Uterus (tissue), 4 donors: Measurements from ENCODE around the gene TOLLIP. TPM values are rescaled to one million over a fixed set of nuclear protein-coding genes. Genes with fewer than 3 reads are reported as not detected.
A peak's percentile ranks its signal among the peaks of the same experiment; 100 is the strongest.

ENCODE experiments used
- DNase-seq, 2 donors: peaks; one replicate each; pipeline ENCODE4 v3.0.0-alpha.2; 2019 to 2020
- H3K27ac ChIP-seq, 2 donors: fragments of 200-600 bp; sonication (generic); 1 replicate in 1 of 2; 2 replicates in 1 of 2; pipeline ENCODE4 v1.5.1; 2016 to 2018
- H3K27me3 ChIP-seq, 2 donors: fragments of 200-600 bp; sonication (generic); one replicate each; pipeline ENCODE4 v1.5.1; 2018 to 2019; ENCODE audit warnings: control low read depth in 1 of 2
- H3K36me3 ChIP-seq, 2 donors: fragments of 200-600 bp; sonication (generic); one replicate each; pipeline ENCODE4 v1.5.1; 2019; ENCODE audit warnings: control low read depth in 1 of 2
- H3K4me1 ChIP-seq, 2 donors: fragments of 200-600 bp; sonication (generic); one replicate each; pipeline ENCODE4 v1.5.1; 2018 to 2019; ENCODE audit warnings: control low read depth in 1 of 2
- H3K4me3 ChIP-seq, 2 donors: fragments of 200-600 bp; sonication (generic); 1 replicate in 1 of 2; 2 replicates in 1 of 2; pipeline ENCODE4 v1.5.1; 2018 to 2019; ENCODE audit warnings: mild to moderate bottlenecking in 1 of 2
- H3K9me3 ChIP-seq, 2 donors: fragments of 200-600 bp; sonication (generic); one replicate each; pipeline ENCODE4 v1.5.1; 2019; ENCODE audit warnings: control low read depth in 1 of 2
- POLR2A ChIP-seq, 2 donors: fragments of 450-650 bp; IDR thresholded peaks; one replicate each; pipeline ENCODE4 v1.6.1; 2016; ENCODE audit warnings: antibody characterized with exemption in 2 of 2, mild to moderate bottlenecking in 1 of 2, moderate library complexity in 1 of 2
- intact Hi-C: fragments of 100-400 bp; cut with DNase I; formaldehyde crosslinking; loops from one replicate; pipeline ENCODE4 v1.15.1; 2023; ENCODE audit warnings: low total_unique reads
- total RNA-seq, 4 donors: library from RNA; depleted of rRNA in 3 of 4; stranded (reverse); fragments of >200 nt in 3 of 4; gene quantifications; one replicate each; pipeline versions ENCODE4 v1.1.0 to v1.2.4, GENCODE V29; 2014 to 2023
- TF ChIP-seq, protein P1 (sequence below), 4 experiments: fragments of 200-600 bp in 2 of 4; fragments of 450-650 bp in 2 of 4; sonication (generic) in 2 of 4; IDR thresholded peaks; one replicate each; pipeline ENCODE4 v1.5.1; 2016 to 2019; ENCODE audit warnings: antibody characterized with exemption in 4 of 4, mild to moderate bottlenecking in 2 of 4, moderate library complexity in 1 of 4
- donor health status: DM: yes; HTN: yes; CAD: no.

Gene TOLLIP
- total RNA-seq, 4 donors from 2014 or later = 5.9 to 86.8 (median 36.2) TPM

DNA sequence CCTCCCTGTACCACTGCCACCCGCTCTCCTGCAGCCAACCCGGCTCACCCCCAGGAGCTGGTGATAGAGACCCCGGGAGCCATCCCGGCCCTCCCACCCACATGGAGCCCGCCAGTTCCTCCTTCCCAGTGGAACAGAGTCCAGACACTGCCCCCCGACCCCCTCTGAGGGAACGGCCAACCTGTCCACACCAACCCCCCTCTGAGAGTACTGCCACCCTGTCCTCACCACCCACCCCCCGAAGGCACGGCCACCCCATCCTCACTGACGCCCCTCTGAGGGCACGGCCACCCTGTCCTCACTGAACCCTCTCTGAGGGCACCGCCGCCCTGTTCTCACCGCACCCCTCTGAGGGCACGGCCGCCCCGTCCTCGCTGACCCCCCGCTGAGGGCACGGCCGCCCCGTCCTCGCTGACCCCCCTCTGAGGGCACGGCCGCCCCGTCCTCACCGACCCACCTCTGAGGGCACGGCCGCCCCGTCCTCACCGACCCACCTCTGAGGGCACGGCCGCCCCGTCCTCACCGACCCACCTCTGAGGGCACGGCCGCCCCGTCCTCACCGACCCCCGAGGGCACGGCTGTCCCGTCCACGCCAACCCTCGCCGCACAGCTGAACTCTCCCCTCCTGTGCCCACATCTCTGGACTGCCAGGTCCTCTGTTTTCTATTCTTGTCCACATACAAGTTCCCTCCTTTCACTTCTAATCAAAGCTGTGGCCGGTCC, 18.0 kb downstream of the TOLLIP start:
- TF ChIP-seq, protein P1, sequence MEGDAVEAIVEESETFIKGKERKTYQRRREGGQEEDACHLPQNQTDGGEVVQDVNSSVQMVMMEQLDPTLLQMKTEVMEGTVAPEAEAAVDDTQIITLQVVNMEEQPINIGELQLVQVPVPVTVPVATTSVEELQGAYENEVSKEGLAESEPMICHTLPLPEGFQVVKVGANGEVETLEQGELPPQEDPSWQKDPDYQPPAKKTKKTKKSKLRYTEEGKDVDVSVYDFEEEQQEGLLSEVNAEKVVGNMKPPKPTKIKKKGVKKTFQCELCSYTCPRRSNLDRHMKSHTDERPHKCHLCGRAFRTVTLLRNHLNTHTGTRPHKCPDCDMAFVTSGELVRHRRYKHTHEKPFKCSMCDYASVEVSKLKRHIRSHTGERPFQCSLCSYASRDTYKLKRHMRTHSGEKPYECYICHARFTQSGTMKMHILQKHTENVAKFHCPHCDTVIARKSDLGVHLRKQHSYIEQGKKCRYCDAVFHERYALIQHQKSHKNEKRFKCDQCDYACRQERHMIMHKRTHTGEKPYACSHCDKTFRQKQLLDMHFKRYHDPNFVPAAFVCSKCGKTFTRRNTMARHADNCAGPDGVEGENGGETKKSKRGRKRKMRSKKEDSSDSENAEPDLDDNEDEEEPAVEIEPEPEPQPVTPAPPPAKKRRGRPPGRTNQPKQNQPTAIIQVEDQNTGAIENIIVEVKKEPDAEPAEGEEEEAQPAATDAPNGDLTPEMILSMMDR (IDR thresholded peaks at IDR 0.05) = no peak
- no peak for TF ChIP-seq POLR2A (IDR thresholded peaks at IDR 0.05)
- Histone ChIP-seq H3K27ac (no peak overlapping the region), H3K36me3 (no peaks in the 10 kb centered on the region), H3K4me3 (no peak overlapping the region), H3K4me1 (no peaks in the 10 kb centered on the region), H3K27me3 (no peaks in the 10 kb centered on the region), H3K9me3 (no peaks in the 10 kb centered on the region)
- DNase-seq = peak in 1 of 2 donors; percentile 10
- intact Hi-C loops = no loop called here

DNA sequence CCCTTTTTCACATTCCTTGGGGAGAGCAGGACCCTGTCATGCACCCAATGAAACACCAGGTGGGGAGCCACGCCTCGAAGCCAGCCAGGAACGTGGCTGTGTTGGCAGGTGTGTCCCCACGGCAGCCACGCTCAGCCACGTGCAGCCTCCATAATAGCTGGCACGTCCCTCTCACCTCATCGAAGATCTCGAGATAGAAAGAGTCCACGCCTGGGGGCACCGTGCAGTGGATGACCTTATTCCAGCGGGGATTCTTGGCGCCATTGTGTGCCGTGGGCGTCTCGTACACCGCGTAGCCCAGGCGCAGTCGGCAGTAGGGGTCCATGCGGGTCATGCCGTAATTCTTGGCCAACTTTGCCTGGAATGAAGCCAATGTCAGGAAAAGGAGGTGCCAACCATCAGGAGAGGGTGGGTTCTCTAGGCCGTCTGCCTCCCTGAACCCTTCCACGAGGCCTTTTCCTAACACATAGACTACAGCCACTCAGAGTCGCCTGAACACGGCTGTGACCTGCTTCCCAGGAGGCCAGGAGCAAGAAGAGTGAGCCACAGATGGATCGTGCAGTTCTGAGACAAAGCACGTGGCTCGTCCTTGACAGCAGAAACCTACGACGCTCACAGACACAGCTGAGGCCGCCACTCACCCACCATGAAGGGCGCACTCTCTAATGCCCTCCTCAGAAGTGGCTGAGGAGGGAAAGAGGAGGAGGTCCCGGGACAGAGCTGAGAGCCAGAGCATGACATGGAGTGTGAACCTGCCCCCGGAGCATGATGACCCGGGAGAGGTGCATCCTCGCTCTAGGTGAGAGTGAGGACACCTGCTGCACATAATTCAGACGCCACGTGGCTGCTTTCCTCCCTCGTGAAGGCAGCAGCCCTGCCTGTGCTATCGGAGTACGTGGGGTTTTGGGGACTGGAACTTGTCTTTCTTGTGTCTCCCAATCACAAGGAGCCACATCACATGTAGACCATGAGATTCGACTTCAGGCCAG, 19.1 kb downstream of the TOLLIP start:
- TF ChIP-seq POLR2A (IDR thresholded peaks at IDR 0.05) = no peak
- TF ChIP-seq, protein P1 (IDR thresholded peaks at IDR 0.05) = no peak
- intact Hi-C loops = no loop called here
- Histone ChIP-seq H3K27me3 (no peaks in the 10 kb centered on the region), H3K4me1 (no peaks in the 10 kb centered on the region), H3K27ac (no peak overlapping the region), H3K4me3 (no peak overlapping the region), H3K36me3 (no peaks in the 10 kb centered on the region), H3K9me3 (no peaks in the 10 kb centered on the region)
- DNase-seq = peak in 1 of 2 donors; percentile 5

DNA sequence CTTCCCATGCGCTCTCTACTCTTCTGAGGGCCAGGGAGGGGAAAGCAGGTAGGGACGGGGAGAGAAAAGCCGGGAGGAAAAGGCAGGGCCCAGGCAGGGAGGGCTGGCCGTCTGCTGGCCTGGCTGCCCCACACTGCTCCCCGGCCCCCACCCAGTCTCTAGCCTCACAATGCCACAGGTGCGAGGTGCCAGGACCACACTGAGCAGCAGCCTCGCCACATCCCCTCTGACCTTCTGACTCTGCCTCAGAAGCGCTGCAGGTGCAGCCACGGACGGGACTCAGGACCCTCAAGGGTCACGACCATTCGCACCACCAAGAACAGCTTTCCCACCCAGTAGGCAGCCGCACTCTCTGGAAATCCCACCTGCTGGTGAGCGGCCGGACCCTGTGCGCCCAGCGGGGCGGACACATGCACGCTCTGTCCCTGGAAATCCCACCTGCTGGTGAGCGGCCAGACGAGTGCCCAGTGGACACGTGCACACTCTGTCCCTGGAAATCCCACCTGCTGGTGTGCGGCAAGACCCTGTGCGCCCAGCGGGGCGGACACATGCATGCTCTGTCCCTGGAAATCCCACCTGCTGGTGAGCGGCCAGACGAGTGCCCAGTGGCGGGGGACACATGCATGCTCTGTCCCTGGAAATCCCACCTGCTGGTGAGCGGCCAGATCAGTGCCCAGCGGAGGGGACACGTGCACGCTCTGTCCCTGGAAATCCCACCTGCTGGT, 20.1 kb downstream of the TOLLIP start:
- intact Hi-C loops = no loop called here
- no peaks in the 10 kb centered on the region for H3K27me3 ChIP-seq
- no peaks in the 10 kb centered on the region for H3K4me1 ChIP-seq
- DNase-seq = no peak
- no peaks in the 10 kb centered on the region for H3K36me3 ChIP-seq
- TF ChIP-seq POLR2A (IDR thresholded peaks at IDR 0.05) = no peak
- TF ChIP-seq, protein P1 (IDR thresholded peaks at IDR 0.05) = no peak
- H3K4me3 ChIP-seq = no peak overlapping the region
- H3K9me3 ChIP-seq = no peaks in the 10 kb centered on the region
- no peak overlapping the region for H3K27ac ChIP-seq

DNA sequence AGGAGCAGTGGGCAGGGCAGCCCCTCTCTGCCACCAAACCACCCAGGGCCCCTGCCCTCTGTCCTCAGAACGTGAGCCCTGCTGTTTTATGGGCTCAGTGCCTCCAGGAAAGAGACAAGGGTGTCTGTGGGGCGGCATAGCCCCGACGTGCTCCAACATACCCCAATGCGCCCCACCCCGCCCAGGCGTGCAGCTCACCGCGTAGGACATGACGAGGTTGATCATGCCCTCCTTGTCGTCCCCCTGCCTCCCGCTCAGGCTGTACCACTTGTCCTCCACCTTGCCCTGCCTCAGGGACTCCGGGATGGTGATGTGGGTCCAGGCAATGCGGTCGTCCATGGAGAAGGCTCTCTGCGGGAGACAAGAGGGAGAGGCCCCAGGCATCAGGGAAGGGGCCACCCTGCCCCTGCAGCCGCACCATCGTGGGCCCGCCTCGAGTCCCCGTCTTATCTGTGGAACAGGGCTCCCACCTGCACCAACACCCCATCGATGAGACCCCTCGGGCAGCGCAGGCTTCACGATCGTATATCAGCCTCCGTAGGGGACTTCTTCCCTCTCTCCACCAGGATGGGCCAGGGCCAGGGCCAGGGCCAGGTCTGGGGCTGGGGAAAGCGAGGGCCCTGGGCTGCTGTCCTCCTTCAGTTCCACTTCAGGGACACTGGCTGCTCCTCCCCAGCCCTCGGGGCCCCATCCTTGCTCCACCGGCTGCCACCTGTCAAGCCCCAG, 20.8 kb downstream of the TOLLIP start:
- Histone ChIP-seq H3K4me1 (no peaks in the 10 kb centered on the region), H3K27ac (no peak overlapping the region), H3K36me3 (no peaks in the 10 kb centered on the region), H3K27me3 (no peaks in the 10 kb centered on the region), H3K4me3 (no peak overlapping the region), H3K9me3 (no peaks in the 10 kb centered on the region)
- intact Hi-C loops = no loop called here
- DNase-seq = no peak
- no peak for TF ChIP-seq POLR2A (IDR thresholded peaks at IDR 0.05)
- TF ChIP-seq, protein P1 (IDR thresholded peaks at IDR 0.05) = no peak
